MM.1S (cell line): ENCODE results near the gene SLC16A7.

Source experiments
- EZH2 ChIP-seq: fragments of 300-600 bp; sonication (generic); optimal IDR thresholded peaks from 2 replicates; pipeline ENCODE3; 2017; ENCODE audit warnings: low read depth, mild to moderate bottlenecking, antibody characterized with exemption, low read length, mixed read lengths
- EZH2phosphoT487 ChIP-seq: fragments of 300-600 bp; sonication (generic); IDR thresholded peaks from 2 replicates; pipeline ENCODE4 v1.6.1; 2018; ENCODE audit warnings: antibody characterized with exemption, low read length
- TF ChIP-seq, protein P1 (sequence below): fragments of 300-600 bp; sonication (generic); IDR thresholded peaks from 2 replicates; pipeline ENCODE4 v1.5.1; 2016; ENCODE audit warnings: antibody characterized with exemption, low read length, mixed read lengths

DNA sequence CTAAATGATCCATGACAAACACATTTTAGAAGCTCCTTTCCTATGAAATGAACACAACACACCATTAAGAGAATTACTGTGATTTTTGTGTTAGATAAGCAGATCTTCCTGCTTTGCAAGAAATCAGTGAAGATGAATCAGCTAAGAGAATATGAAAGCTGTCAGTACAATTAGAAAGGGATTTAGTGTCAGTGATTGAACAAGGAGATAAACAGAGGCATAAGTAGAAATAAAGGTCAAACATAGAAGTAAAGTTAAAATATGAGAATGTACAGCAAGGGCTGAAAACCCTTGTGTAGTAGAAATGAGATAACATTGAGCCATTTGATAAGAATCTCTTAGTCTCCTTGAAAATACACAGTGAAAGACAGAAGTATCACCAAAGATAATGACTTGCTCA is 21.4 kb upstream of the SLC16A7 start:
- TF ChIP-seq, protein P1, sequence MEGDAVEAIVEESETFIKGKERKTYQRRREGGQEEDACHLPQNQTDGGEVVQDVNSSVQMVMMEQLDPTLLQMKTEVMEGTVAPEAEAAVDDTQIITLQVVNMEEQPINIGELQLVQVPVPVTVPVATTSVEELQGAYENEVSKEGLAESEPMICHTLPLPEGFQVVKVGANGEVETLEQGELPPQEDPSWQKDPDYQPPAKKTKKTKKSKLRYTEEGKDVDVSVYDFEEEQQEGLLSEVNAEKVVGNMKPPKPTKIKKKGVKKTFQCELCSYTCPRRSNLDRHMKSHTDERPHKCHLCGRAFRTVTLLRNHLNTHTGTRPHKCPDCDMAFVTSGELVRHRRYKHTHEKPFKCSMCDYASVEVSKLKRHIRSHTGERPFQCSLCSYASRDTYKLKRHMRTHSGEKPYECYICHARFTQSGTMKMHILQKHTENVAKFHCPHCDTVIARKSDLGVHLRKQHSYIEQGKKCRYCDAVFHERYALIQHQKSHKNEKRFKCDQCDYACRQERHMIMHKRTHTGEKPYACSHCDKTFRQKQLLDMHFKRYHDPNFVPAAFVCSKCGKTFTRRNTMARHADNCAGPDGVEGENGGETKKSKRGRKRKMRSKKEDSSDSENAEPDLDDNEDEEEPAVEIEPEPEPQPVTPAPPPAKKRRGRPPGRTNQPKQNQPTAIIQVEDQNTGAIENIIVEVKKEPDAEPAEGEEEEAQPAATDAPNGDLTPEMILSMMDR, result no peak
- TF ChIP-seq EZH2, result no peak
- no peak for TF ChIP-seq EZH2phosphoT487
